Endodermal cell (in vitro differentiated cells): ENCODE data around the gene PERCC1. TPM values are rescaled to one million over a fixed set of nuclear protein-coding genes. Genes with fewer than 3 reads are reported as not detected.
A peak's percentile ranks its signal among the peaks of the same experiment; 100 is the strongest.

Source experiments
- DNase-seq: peaks from one replicate; pipeline ENCODE4 v3.0.0-alpha.2; 2017
- H3K27ac ChIP-seq: 2 replicates; pipeline ENCODE4 v1.5.1; 2013; ENCODE audit warnings: mild to moderate bottlenecking, low read depth, low read length, moderate library complexity
- H3K27me3 ChIP-seq: 2 replicates; pipeline ENCODE4 v1.6.1; 2013; ENCODE audit warnings: mild to moderate bottlenecking, low read length, moderate library complexity; ENCODE audit not compliant: insufficient read depth, control insufficient read depth, poor library complexity, severe bottlenecking
- H3K36me3 ChIP-seq: 2 replicates; pipeline ENCODE4 v1.7.0; 2013; ENCODE audit warnings: mild to moderate bottlenecking, low read length, moderate library complexity; ENCODE audit not compliant: control insufficient read depth, insufficient read depth
- H3K4me1 ChIP-seq: one replicate; pipeline ENCODE4 v1.7.0; 2013; ENCODE audit warnings: low read length; ENCODE audit not compliant: control insufficient read depth, insufficient read depth
- H3K4me3 ChIP-seq: 2 replicates; pipeline ENCODE4 v1.5.1; 2013; ENCODE audit warnings: mild to moderate bottlenecking, low read length, moderate library complexity
- H3K9ac ChIP-seq: 2 replicates; pipeline ENCODE4 v1.6.1; 2013; ENCODE audit warnings: mild to moderate bottlenecking, low read length, moderate library complexity; ENCODE audit not compliant: poor library complexity, severe bottlenecking; ENCODE audit errors: extremely low read depth
- H3K9me3 ChIP-seq: 2 replicates; pipeline ENCODE4 v1.6.1; 2013; ENCODE audit warnings: mild to moderate bottlenecking, low read length, moderate library complexity; ENCODE audit not compliant: control insufficient read depth
- H3K27ac Mint-ChIP-seq: 2 replicates; pipeline ENCODE4 v1.8.0; 2020; ENCODE audit warnings: mixed read lengths
- H3K27me3 Mint-ChIP-seq: 2 replicates; pipeline ENCODE4 v1.8.0; 2021; ENCODE audit warnings: mild to moderate bottlenecking, mixed read lengths; ENCODE audit not compliant: insufficient read depth
- H3K36me3 Mint-ChIP-seq: 2 replicates; pipeline ENCODE4 v1.8.0; 2020; ENCODE audit warnings: low read depth, mixed read lengths
- H3K4me1 Mint-ChIP-seq: 2 replicates; pipeline ENCODE4 v1.8.0; 2020; ENCODE audit warnings: mixed read lengths
- H3K4me3 Mint-ChIP-seq: 2 replicates; pipeline ENCODE4 v1.8.0; 2020; ENCODE audit warnings: mild to moderate bottlenecking, moderate library complexity, mixed read lengths
- H3K9me3 Mint-ChIP-seq: 2 replicates; pipeline ENCODE4 v1.8.0; 2020; ENCODE audit warnings: mild to moderate bottlenecking, mixed read lengths
- CTCF ChIP-seq: fragments of 200-600 bp; sonication (generic); conservative IDR thresholded peaks from 2 replicates; pipeline ENCODE4 v1.5.0; 2021; ENCODE audit warnings: antibody characterized with exemption, mild to moderate bottlenecking
- WGBS, 2 experiments: methylation state at CpG; one replicate each; pipeline versions ENCODE4 v1.1.5 to v1.1.7; 2013; ENCODE audit warnings: missing lambda C conversion rate in 2 of 2, mixed read lengths in 1 of 2; ENCODE audit not compliant: insufficient coverage in 1 of 2, insufficient read length in 1 of 2; 5-methylcytosine and 5-hydroxymethylcytosine counted together
- total RNA-seq, 2 donors: library from RNA; stranded (reverse); fragmentation: NEBNext Ultra II Directional in 1 of 2; extraction: Animal tissue kit (Norgen Biotek cat#: 25700) in 1 of 2; gene quantifications; 2 replicates in 1 of 2; 3 replicates in 1 of 2; pipeline ENCODE4 v1.2.1, GENCODE V29; 2021

PERCC1 gene
- total RNA-seq, 2 donors from 2014 or later, result 0.51 to 0.79 TPM

GRCh38 chr16:1449201-1449788, 18.4 kb downstream of the PERCC1 start:
- peaks cover 25% of the 10 kb centered on the region for H3K36me3 Mint-ChIP-seq
- no peaks in the 10 kb centered on the region for H3K27me3 Mint-ChIP-seq
- DNase-seq, result no peak
- H3K4me1 ChIP-seq, result no peaks in the 10 kb centered on the region
- no peak overlapping the region for H3K27ac Mint-ChIP-seq
- no peak overlapping the region for H3K4me3 Mint-ChIP-seq
- H3K27ac ChIP-seq, result no peak overlapping the region
- TF ChIP-seq CTCF, result no peak
- H3K4me3 ChIP-seq, result no peak overlapping the region
- H3K9me3 Mint-ChIP-seq, result no peaks in the 10 kb centered on the region
- 94 to 95% methylated on average over 20 to 25 of the region's 25 CpGs for WGBS, 2 experiments
- no peak overlapping the region for H3K9ac ChIP-seq
- H3K36me3 ChIP-seq, result peaks cover 11% of the 10 kb centered on the region
- H3K4me1 Mint-ChIP-seq, result no peaks in the 10 kb centered on the region
- H3K9me3 ChIP-seq, result no peaks in the 10 kb centered on the region
- no peaks in the 10 kb centered on the region for H3K27me3 ChIP-seq

GRCh38 chr16:1450218-1450617, 19.3 kb downstream of the PERCC1 start:
- Mint-ChIP-seq H3K27me3 (no peaks in the 10 kb centered on the region), H3K4me1 (no peaks in the 10 kb centered on the region), H3K9me3 (no peaks in the 10 kb centered on the region), H3K36me3 (peaks cover 26% of the 10 kb centered on the region), H3K4me3 (no peak overlapping the region), H3K27ac (no peak overlapping the region)
- H3K4me3 ChIP-seq, result no peak overlapping the region
- H3K27me3 ChIP-seq, result no peaks in the 10 kb centered on the region
- 90 to 94% methylated on average over 28 to 29 of the region's 29 CpGs for WGBS, 2 experiments
- H3K9me3 ChIP-seq, result no peaks in the 10 kb centered on the region
- H3K36me3 ChIP-seq, result peaks cover 13% of the 10 kb centered on the region
- no peak overlapping the region for H3K9ac ChIP-seq
- TF ChIP-seq CTCF, result peak; percentile 54
- peak; percentile 75 for DNase-seq
- no peak overlapping the region for H3K27ac ChIP-seq
- H3K4me1 ChIP-seq, result no peaks in the 10 kb centered on the region

- WGBS, 2 experiments, result 95 to 100% methylated on average over 10 to 21 of the region's 21 CpGs
- TF ChIP-seq CTCF, result no peak
- Mint-ChIP-seq H3K4me1 (no peaks in the 10 kb centered on the region), H3K27me3 (no peaks in the 10 kb centered on the region), H3K36me3 (peaks cover 26% of the 10 kb centered on the region), H3K9me3 (no peaks in the 10 kb centered on the region), H3K27ac (no peak overlapping the region), H3K4me3 (no peak overlapping the region)
- no peaks in the 10 kb centered on the region for H3K9me3 ChIP-seq
- H3K36me3 ChIP-seq, result peaks cover 13% of the 10 kb centered on the region
- no peaks in the 10 kb centered on the region for H3K4me1 ChIP-seq
- H3K27me3 ChIP-seq, result no peaks in the 10 kb centered on the region
- H3K9ac ChIP-seq, result no peak overlapping the region
- no peak overlapping the region for H3K27ac ChIP-seq
- no peak for DNase-seq
- H3K4me3 ChIP-seq, result no peak overlapping the region
These were observed 20.0 kb downstream of the PERCC1 start for GRCh38 chr16:1450841-1451240.
